WTC11 (cell line): Measurements from ENCODE around the gene ELMO3. TPM values are rescaled to one million over a fixed set of nuclear protein-coding genes. Genes with fewer than 3 reads are reported as not detected.

Experiments used
- ATAC-seq: fragments of 200-7000 bp; cut with Tn5 transposase; 2 replicates; pipeline ENCODE4 v1.10.0; 2021; ENCODE audit warnings: mild to moderate bottlenecking, moderate library complexity
- CTCF ChIA-PET: fragments of 300-600 bp; sonication (Branson Sonifier 250); formaldehyde crosslinking; loops from one replicate; lab custom pipeline; 2021; ENCODE audit warnings: antibody characterized with exemption; lab: Charles Lee
- POLR2A ChIA-PET: fragments of 350-600 bp; sonication (Branson Sonifier 250); formaldehyde crosslinking; loops from one replicate; lab custom pipeline; 2021; ENCODE audit warnings: antibody characterized with exemption; lab: Charles Lee
- DNase-seq: peaks from one replicate; pipeline ENCODE4 v3.0.0; 2021; ENCODE audit warnings: low spot score
- H3K27ac Mint-ChIP-seq: 2 replicates; pipeline ENCODE4 v1.8.0; 2021; ENCODE audit warnings: mixed read lengths
- H3K27me3 Mint-ChIP-seq: 2 replicates; pipeline ENCODE4 v1.8.0; 2021; ENCODE audit warnings: low read depth, mild to moderate bottlenecking, moderate library complexity, mixed read lengths
- H3K36me3 Mint-ChIP-seq: 2 replicates; pipeline ENCODE4 v1.8.0; 2021; ENCODE audit warnings: mixed read lengths
- H3K4me1 Mint-ChIP-seq: 2 replicates; pipeline ENCODE4 v1.8.0; 2022; ENCODE audit warnings: mixed read lengths
- H3K4me3 Mint-ChIP-seq: 2 replicates; pipeline ENCODE4 v1.8.0; 2021; ENCODE audit warnings: mild to moderate bottlenecking, moderate library complexity, mixed read lengths
- H3K9me3 Mint-ChIP-seq: 2 replicates; pipeline ENCODE4 v1.8.0; 2021; ENCODE audit warnings: mixed read lengths
- ATF2 ChIP-seq: sonication (generic); formaldehyde crosslinking; IDR thresholded peaks from 2 replicates; pipeline ENCODE4 v1.8.1; 2022; ENCODE audit warnings: low read depth, missing genetic modification reagents, borderline replicate concordance
- CTCF ChIP-seq: fragments of 200-600 bp; IDR thresholded peaks from 2 replicates; pipeline ENCODE4 v1.8.0; 2022; ENCODE audit warnings: antibody characterized with exemption
- FOXP4 ChIP-seq: sonication (generic); formaldehyde crosslinking; IDR thresholded peaks from 2 replicates; pipeline ENCODE4 v1.8.0; 2022; ENCODE audit warnings: mild to moderate bottlenecking, missing genetic modification reagents
- MYBL2 ChIP-seq: sonication (generic); formaldehyde crosslinking; IDR thresholded peaks from 2 replicates; pipeline ENCODE4 v1.8.1; 2023; ENCODE audit warnings: mild to moderate bottlenecking, moderate library complexity, missing genetic modification reagents
- NR2C2 ChIP-seq: sonication (generic); formaldehyde crosslinking; IDR thresholded peaks from 2 replicates; pipeline ENCODE4 v1.8.0; 2022; ENCODE audit warnings: mild to moderate bottlenecking, missing genetic modification reagents
- PREB ChIP-seq: sonication (generic); formaldehyde crosslinking; IDR thresholded peaks from 2 replicates; pipeline ENCODE4 v1.8.1; 2022; ENCODE audit warnings: mild to moderate bottlenecking, missing genetic modification reagents, moderate library complexity, borderline replicate concordance
- SMAD4 ChIP-seq: sonication (generic); formaldehyde crosslinking; IDR thresholded peaks from 2 replicates; pipeline ENCODE4 v1.8.0; 2022; ENCODE audit warnings: mild to moderate bottlenecking, missing genetic modification reagents
- TEAD4 ChIP-seq: sonication (generic); formaldehyde crosslinking; IDR thresholded peaks from 2 replicates; pipeline ENCODE4 v1.8.0; 2022; ENCODE audit warnings: mild to moderate bottlenecking, missing genetic modification reagents
- ZBTB21 ChIP-seq: sonication (generic); formaldehyde crosslinking; IDR thresholded peaks from 2 replicates; pipeline ENCODE4 v1.8.1; 2023; ENCODE audit warnings: mild to moderate bottlenecking, missing genetic modification reagents, borderline replicate concordance
- ZMAT4 ChIP-seq: fragments of 250-450 bp; sonication (Bioruptor Pico); IDR thresholded peaks from 2 replicates; pipeline ENCODE4 v1.9.0; 2021; ENCODE audit warnings: mild to moderate bottlenecking
- ZNF281 ChIP-seq: sonication (generic); formaldehyde crosslinking; IDR thresholded peaks from 2 replicates; pipeline ENCODE4 v1.8.0; 2023; ENCODE audit warnings: mild to moderate bottlenecking, missing genetic modification reagents
- ZNF416 ChIP-seq: fragments of 250-450 bp; sonication (Bioruptor Pico); IDR thresholded peaks from 2 replicates; pipeline ENCODE4 v1.9.0; 2021; ENCODE audit warnings: mild to moderate bottlenecking, inconsistent platforms
- total RNA-seq: library from RNA; stranded (reverse); gene quantifications from 3 replicates; pipeline ENCODE4 v1.2.3, GENCODE V29; 2021

Gene ELMO3
- total RNA-seq, 1 experiment from 2014 or later: 13.6 TPM

- TF ChIP-seq PREB (CRISPR knock-in tag): no peak
- TF ChIP-seq, all 79 proteins: peak for 0
Observed at GRCh38 chr16:67241008-67241900, 42.3 kb downstream of the ELMO3 start (continued).

- Mint-ChIP-seq H3K4me1 (peaks cover 25% of the 10 kb centered on the region), H3K27me3 (no peaks in the 10 kb centered on the region), H3K27ac (peak overlapping the region; percentile 94; the same call in 1 of the 2 replicates), H3K9me3 (no peaks in the 10 kb centered on the region), H3K4me3 (no peak overlapping the region), H3K36me3 (peaks cover 13% of the 10 kb centered on the region)
- TF ChIP-seq SMAD4 (no peak), ZBTB21 (CRISPR knock-in tag) (no peak), ZNF281 (no peak), TEAD4 (CRISPR knock-in tag) (no peak), NR2C2 (CRISPR knock-in tag) (no peak), MYBL2 (no peak), CTCF (no peak), ZMAT4 (no peak), ZNF416 (no peak), ATF2 (CRISPR knock-in tag) (no peak), FOXP4 (CRISPR knock-in tag) (no peak)
- DNase-seq (no peak), ATAC-seq (no peak)
- POLR2A ChIA-PET: no interaction called here
- CTCF ChIA-PET: interaction anchor here (1.6 to 1.9 kb wide), 2 partner anchors 15 to 18 kb away, joined by 5 to 8 read pairs; partner anchors contain the start of gene TMEM208
Observed at GRCh38 chr16:67242138-67242730, 43.3 kb downstream of the ELMO3 start.
